GM10847 (cell line): ENCODE data around the gene RAB11FIP3.

Source experiments
- POLR2A ChIP-seq: IDR thresholded peaks from 2 replicates; pipeline ENCODE4 v1.6.1; 2011; ENCODE audit not compliant: insufficient read length; ENCODE audit errors: extremely low read depth

RAB11FIP3 gene

DNA sequence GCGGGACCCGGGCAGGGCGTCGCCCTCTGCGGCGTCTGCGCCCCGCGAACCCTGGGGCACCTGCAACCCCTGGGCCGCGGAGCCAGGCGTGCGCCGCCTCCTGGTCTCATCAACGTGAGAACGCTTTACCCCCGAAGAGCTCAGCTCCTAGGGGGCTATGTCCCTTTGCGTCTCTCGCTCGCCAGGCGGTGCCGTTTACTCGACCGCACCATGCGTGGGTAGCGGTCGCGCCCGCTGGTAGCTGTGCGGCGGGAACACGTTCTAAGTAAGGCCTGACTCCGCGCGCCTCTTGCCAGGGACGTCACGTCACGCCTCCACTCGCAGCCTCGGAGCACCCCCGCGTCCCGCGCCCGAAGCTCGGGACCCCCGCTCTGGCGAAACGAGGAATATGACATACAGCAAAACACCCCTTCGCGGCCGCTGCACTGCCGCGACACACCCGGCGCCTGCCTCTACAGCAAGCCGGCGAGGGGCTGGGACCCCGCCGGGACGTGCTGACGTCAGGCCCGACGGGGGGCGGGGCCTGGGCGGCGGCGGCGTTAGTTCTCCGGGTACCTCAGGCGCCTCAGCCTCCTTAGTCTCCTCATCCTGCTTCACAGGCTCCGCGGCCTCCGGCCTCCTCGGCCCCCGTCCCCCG, at the start of gene RAB11FIP3:
TSS of gene RAB11FIP3 (plus strand) at position 568 of the 637 bp plus-strand sequence. CDS start 358 bp downstream, outside the sequence.
- peak; percentile 62 for TF ChIP-seq POLR2A

DNA sequence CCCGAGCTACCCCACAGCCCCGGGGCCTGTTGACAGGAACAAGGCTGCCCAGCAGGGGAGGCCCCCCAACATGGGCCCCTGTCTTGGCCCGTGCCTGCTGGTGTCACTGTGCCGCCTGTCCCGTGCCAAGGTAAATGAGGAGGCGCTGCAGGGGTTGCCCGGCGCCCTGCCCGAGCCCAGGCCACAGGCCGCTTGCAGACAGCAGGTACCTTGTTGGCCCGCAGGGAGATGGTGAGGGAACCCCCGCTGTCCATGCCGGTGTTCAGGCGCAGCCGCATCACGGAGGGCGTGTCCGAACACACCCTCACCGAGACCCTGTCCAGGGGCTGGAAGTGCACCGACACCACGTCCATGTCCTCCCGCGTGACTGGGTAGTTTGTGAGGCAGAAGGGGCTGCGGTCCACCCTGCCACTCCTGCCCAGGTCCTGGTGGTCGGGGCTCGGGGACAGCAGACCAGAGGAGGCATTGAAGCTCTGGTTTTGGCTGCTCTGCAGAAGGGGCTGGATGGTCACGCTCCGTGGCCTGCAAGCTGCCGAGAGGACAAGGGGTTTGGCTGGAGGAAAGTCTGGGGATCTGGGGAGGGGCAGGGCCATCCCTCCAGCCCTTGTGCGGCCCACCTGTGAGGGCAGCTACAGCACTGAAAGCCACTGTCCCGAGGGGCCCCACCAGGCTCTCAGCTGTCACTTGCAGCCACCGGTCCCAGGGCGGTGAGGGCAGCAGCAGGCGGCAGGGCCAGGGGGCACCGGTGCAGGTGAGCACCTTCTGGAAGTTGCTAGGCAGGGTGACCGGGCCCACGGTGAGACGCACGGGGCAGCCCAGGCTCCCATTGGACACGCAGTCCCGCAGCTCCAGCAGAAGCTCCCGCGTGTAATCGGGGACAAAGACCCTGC, 49.3 kb upstream of the RAB11FIP3 start:
- TF ChIP-seq POLR2A: no peak

- TF ChIP-seq POLR2A: no peak
Measured at GRCh38 chr16:376817-377418, 48.5 kb upstream of the RAB11FIP3 start.

DNA sequence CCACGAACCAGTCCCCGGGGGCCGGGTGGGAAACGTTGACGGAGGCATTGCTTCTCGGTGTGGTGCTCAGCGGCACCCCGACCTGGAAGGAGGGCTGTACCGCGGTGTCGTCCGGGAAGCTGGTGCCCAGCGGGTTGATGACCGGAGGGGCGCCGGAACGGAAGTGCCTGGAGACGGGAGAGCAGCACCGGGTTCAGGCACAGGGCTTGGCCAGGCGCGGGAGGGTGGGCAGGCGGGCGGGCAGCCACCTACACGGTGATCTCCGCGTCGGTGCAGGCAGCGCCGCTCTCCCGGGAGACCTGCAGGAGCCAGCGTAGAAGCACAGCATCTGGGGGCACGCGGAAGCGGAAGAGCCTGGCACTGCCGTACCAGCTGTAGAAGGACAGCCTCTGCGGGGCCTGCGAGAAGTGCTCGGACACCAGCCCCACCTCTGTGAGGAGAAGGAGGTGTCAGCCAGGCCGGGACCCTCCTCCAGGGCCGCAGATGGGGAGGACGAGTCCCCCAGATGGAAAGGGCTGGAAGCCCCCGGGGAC, 48.0 kb upstream of the RAB11FIP3 start:
- no peak for TF ChIP-seq POLR2A

GRCh38 chr16:378821-379182, 46.6 kb upstream of the RAB11FIP3 start:
- no peak for TF ChIP-seq POLR2A

DNA sequence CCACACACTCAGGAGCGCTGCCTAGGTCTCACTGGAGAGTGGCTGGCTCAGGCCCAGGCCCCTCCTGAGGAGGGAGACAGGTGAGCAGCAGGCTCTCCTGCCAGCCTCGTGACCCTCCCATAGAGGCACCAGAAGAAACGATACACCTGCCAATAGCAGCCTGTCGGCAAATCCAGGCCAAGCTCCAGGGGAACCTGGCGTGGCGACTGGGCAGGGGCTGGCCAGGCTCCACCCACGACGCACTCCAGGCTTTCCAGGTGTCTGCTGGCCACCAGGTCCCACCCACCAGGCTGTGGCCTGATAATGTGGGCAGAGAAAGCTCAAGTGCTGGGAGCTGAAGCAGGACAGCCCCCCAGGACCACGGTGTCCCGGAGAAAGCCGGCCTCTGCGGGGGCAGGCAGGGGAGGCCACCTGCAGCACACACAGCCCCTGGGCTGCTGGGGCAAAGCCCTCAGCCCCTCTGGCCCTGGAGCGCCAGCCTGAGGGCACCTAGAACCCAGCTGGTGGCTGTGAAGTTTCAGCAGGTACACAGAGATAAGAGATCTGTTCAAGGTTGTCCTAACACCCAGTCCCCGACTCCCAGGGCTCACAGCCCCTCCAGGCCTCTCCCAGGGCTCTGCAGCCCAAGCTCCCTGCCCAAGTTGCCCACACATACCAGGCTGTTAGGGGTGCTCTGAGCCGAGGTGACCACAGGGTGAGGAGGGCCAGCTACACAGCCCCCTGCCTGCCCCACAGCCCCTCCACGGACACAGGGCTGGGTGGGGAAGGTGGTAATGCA, 46.1 kb upstream of the RAB11FIP3 start:
- no peak for TF ChIP-seq POLR2A

- no peak for TF ChIP-seq POLR2A
Measured at GRCh38 chr16:379961-380761, 45.3 kb upstream of the RAB11FIP3 start.

DNA sequence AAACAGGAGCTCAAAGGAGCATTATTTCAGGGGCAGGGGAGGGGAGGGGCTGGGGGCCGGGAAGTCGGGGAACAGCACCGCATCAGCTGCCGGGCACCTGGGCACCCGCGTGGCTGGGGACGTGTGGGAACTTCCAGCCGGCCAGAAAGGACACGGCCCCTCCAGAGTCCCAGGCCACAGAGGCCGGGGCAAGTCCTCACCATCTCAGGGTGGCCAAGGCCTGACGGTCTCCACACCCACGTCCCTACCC, 44.8 kb upstream of the RAB11FIP3 start:
- TF ChIP-seq POLR2A: no peak

GRCh38 chr16:381012-381788, 44.2 kb upstream of the RAB11FIP3 start:
- TF ChIP-seq POLR2A: no peak

DNA sequence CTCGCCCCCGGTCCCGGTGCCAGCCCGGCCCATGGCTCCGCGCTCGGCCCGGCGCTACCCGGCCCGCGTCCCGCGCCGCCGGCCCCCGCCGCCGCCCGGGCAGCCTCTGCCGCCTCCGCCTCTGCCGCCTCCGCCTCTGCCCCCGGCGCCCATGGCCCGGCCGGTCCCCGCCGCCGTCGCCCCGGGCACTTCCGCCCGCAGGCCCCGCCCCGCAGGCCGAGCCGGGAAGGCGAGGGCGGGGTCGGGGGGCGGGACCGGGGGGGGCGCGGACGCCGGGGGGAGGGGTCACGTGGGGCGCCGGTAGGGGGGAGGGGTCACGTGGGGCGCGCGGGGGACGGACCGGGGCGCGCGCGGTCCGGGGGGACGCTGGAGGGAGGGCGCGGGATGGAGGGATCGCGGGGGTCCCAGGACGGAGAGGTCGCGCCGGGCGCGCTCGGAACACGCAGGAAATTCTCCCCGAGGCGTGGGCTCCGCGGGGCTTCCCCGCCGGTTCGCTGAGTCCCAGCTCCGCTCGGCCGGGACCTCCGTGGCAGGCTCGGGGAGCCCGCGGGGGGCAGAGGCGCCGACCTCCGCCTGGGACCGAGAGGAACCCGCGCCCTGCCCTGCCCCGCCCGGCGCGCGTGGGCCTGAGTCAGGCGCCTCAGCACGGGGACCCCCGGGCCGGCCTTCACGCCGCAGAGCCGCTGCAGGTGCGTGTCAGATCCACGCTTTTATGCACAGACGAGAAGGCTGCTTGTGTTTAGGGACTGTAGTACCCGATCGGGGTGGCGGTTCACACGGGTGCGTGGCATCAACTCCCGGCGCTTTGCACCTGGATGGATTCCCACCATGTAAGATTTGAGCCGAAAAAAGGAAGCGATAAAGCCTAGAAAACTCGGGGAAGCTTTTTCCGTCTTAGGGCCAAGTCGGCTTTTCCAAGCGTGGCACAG, 43.4 kb upstream of the RAB11FIP3 start, which contains the start of gene PGAP6:
TSS of gene PGAP6 (minus strand) at position 190 of the 929 bp plus-strand sequence. CDS start at position 33, 157 bp downstream.
- peak; percentile 61 for TF ChIP-seq POLR2A

DNA sequence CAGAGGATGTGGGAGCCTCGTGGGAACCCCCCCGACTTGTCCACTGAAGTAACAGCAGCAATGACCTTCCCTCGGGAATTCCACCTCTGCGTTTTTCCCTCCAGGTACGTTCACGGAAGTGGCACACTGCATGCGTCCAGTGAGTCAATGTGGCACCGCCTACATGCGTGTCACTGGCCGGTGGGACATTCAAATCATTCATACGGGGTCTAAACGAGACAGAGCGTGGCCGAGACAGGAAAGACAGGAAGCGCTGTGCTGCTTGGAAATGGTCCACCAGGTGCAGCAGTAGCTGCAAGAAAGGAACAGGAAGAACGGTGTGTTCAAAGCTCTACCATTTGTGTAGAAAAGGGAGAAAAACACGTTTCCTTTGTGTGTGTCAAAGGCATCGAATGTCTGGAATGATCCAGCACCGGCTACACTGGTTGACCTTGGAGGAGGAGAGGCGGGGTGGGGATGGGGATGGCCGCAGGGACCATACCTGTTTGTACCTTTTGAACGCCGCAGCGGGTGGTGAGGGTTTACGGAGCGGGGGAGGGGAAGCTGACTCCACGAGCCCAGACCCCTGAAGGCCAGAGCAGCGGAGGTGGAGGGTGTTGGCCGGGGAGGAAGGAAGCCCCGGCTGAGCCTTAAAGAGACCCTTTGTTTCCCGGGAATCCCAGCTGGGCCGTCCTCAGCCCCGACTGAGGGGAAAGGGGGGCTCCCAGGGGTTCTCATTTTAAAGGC, 42.0 kb upstream of the RAB11FIP3 start:
- TF ChIP-seq POLR2A: peak; percentile 23

DNA sequence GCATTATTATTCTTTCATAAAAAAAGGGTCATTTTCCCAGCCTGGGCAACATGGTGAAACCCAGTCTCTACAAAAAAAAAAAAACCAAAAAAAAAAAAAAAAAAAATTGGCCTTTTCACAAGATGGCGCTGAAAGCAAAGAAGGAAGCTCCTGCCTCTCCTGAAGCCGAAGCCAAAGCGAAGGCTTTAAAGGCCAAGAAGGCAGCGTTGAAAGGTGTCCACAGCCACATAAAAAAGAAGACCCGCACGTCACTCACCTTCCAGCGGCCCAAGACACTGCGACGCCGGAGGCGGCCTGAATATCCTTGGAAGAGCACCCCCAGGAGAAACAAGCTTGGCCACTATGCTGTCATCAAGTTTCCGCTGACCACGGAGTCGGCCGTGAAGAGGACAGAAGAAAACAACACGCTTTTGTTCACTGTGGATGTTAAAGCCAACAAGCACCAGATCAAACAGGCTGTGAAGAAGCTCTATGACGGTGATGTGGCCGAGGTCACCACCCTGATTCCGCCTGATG, 38.8 kb upstream of the RAB11FIP3 start:
- no peak for TF ChIP-seq POLR2A
